GM23338 (cell line): ENCODE data around the gene ETV6. TPM values are rescaled to one million over a fixed set of nuclear protein-coding genes. Genes with fewer than 3 reads are reported as not detected.

ENCODE experiments used
- ATAC-seq: fragments of 200-7000 bp; cut with Tn5 transposase; 3 replicates; pipeline ENCODE4 v1.9.1; 2020
- DNase-seq: peaks from one replicate; pipeline ENCODE4 v3.0.0-alpha.2; 2015; ENCODE audit warnings: low spot score
- H2AFZ ChIP-seq: fragments of 200-600 bp; sonication (generic); 2 replicates; pipeline ENCODE4 v1.8.0; 2016; ENCODE audit warnings: antibody characterized with exemption, mild to moderate bottlenecking, moderate library complexity
- H3F3A ChIP-seq: fragments of 200-600 bp; sonication (generic); replicated peaks from 2 replicates; pipeline ENCODE4 v1.8.0; 2017; ENCODE audit warnings: antibody characterized with exemption, mixed run types, low read depth
- H3K27ac ChIP-seq: fragments of 200-600 bp; sonication (generic); 2 replicates; pipeline ENCODE4 v1.6.1; 2016; ENCODE audit warnings: low read depth
- H3K27me3 ChIP-seq: fragments of 200-600 bp; sonication (generic); 2 replicates; pipeline ENCODE4 v1.8.0; 2016; ENCODE audit warnings: mild to moderate bottlenecking, mixed run types, moderate library complexity; ENCODE audit not compliant: insufficient read depth
- H3K36me3 ChIP-seq: fragments of 200-600 bp; sonication (generic); 2 replicates; pipeline ENCODE4 v1.8.0; 2016; ENCODE audit warnings: mild to moderate bottlenecking; ENCODE audit not compliant: insufficient read depth
- H3K4me1 ChIP-seq: fragments of 200-600 bp; sonication (generic); 2 replicates; pipeline ENCODE4 v1.8.0; 2016; ENCODE audit warnings: mild to moderate bottlenecking, moderate library complexity; ENCODE audit not compliant: insufficient read depth
- H3K4me2 ChIP-seq: fragments of 200-600 bp; sonication (generic); 2 replicates; pipeline ENCODE4 v1.7.1; 2017; ENCODE audit warnings: mixed run types
- H3K4me3 ChIP-seq: fragments of 200-600 bp; sonication (generic); 2 replicates; pipeline ENCODE4 v1.6.1; 2016; ENCODE audit warnings: mixed run types
- H3K79me2 ChIP-seq: fragments of 200-600 bp; sonication (generic); replicated peaks from 2 replicates; pipeline ENCODE4 v1.8.0; 2017; ENCODE audit warnings: mild to moderate bottlenecking; ENCODE audit not compliant: insufficient read depth
- H3K9me2 ChIP-seq: fragments of 200-600 bp; sonication (generic); 2 replicates; pipeline ENCODE4 v1.8.0; 2017; ENCODE audit not compliant: insufficient read depth
- H4K20me1 ChIP-seq: fragments of 200-600 bp; sonication (generic); replicated peaks from 2 replicates; pipeline ENCODE4 v1.8.0; 2017; ENCODE audit warnings: mild to moderate bottlenecking; ENCODE audit not compliant: insufficient read depth
- H3K27ac Mint-ChIP-seq: 2 replicates; pipeline ENCODE4 v1.8.0; 2020; ENCODE audit warnings: inconsistent platforms, mild to moderate bottlenecking, moderate library complexity, mixed read lengths
- H3K27me3 Mint-ChIP-seq: 3 replicates; pipeline ENCODE4 v1.8.0; 2022; ENCODE audit warnings: low read depth, mild to moderate bottlenecking, moderate library complexity, mixed read lengths, inconsistent platforms; ENCODE audit not compliant: insufficient read depth, poor library complexity
- H3K36me3 Mint-ChIP-seq: 3 replicates; pipeline ENCODE4 v1.8.0; 2021; ENCODE audit warnings: low read depth, mild to moderate bottlenecking, inconsistent platforms, moderate library complexity, mixed read lengths
- H3K4me1 Mint-ChIP-seq: 3 replicates; pipeline ENCODE4 v1.8.0; 2020; ENCODE audit warnings: mild to moderate bottlenecking, inconsistent platforms, mixed read lengths
- H3K4me3 Mint-ChIP-seq: 3 replicates; pipeline ENCODE4 v1.8.0; 2021; ENCODE audit warnings: moderate library complexity, mild to moderate bottlenecking, inconsistent platforms, mixed read lengths
- H3K9me3 Mint-ChIP-seq: 3 replicates; pipeline ENCODE4 v1.8.0; 2020; ENCODE audit warnings: moderate library complexity, mild to moderate bottlenecking, inconsistent platforms, mixed read lengths
- CREB1 ChIP-seq: fragments of 250-450 bp; sonication (Bioruptor Pico); IDR thresholded peaks from 2 replicates; pipeline ENCODE4 v1.5.0; 2020; ENCODE audit warnings: low read depth, mild to moderate bottlenecking, moderate library complexity
- CTCF ChIP-seq, 2 experiments: fragments of 200-600 bp in 1 of 2; sonication (generic) in 1 of 2; conservative IDR thresholded peaks; 2 replicates each; pipeline versions ENCODE4 v1.5.1 to v1.6.1; 2016 to 2017; ENCODE audit warnings: antibody characterized with exemption in 2 of 2, low read depth in 2 of 2, mild to moderate bottlenecking in 2 of 2, moderate library complexity in 1 of 2
- ETS1 ChIP-seq: IDR thresholded peaks from 2 replicates; pipeline ENCODE4 v1.6.1; 2016; ENCODE audit warnings: antibody characterized with exemption
- EZH2 ChIP-seq: fragments of 200-600 bp; sonication (generic); IDR thresholded peaks from one replicate; pipeline ENCODE4 v1.8.0; 2017; ENCODE audit warnings: antibody characterized with exemption, mild to moderate bottlenecking, low read depth; ENCODE audit not compliant: unreplicated experiment
- EZH2phosphoT487 ChIP-seq: fragments of 200-600 bp; sonication (generic); IDR thresholded peaks from one replicate; pipeline ENCODE4 v1.8.1; 2018; ENCODE audit warnings: antibody characterized with exemption; ENCODE audit not compliant: unreplicated experiment
- JUNB ChIP-seq: IDR thresholded peaks from one replicate; pipeline ENCODE4 v1.6.1; 2016; ENCODE audit warnings: antibody characterized with exemption; ENCODE audit not compliant: unreplicated experiment
- NANOG ChIP-seq: IDR thresholded peaks from 2 replicates; pipeline ENCODE4 v1.6.1; 2016; ENCODE audit warnings: antibody characterized with exemption, borderline replicate concordance
- REST ChIP-seq: IDR thresholded peaks from one replicate; pipeline ENCODE4 v1.6.1; 2018; ENCODE audit warnings: antibody characterized with exemption; ENCODE audit not compliant: unreplicated experiment
- ZNF114 ChIP-seq: fragments of 250-450 bp; sonication (Bioruptor Pico); IDR thresholded peaks from 2 replicates; pipeline ENCODE4 v1.5.0; 2020; ENCODE audit warnings: mild to moderate bottlenecking, moderate library complexity
- ZNF462 ChIP-seq: fragments of 250-450 bp; sonication (Bioruptor Pico); IDR thresholded peaks from 2 replicates; pipeline ENCODE4 v1.5.0; 2020; ENCODE audit warnings: mild to moderate bottlenecking, moderate library complexity
- polyA plus RNA-seq: library from polyadenylated mRNA; unstranded; fragments of >200 nt; fragmentation: Nextera tagmentation; extraction: Ambion mirVana; gene quantifications from 2 replicates; pipeline ENCODE4 v1.2.1, GENCODE V29; 2016
- total RNA-seq: library from RNA; depleted of rRNA; stranded (reverse); fragments of >200 nt; shearing (Covaris generic); gene quantifications from 2 replicates; pipeline ENCODE4 v1.2.3, GENCODE V29; 2014

Gene ETV6
- total and polyA plus RNA-seq, 2 experiments from 2014 or later = 7.5 to 15.1 TPM

- TF ChIP-seq ZNF462 (CRISPR knock-in tag) = no peak
- no peak for TF ChIP-seq CTCF (conservative IDR thresholded peaks at IDR 0.05; ENCODE audit: low read depth in 2 of 2)
Observed at GRCh38 chr12:11724888-11725311, 75.4 kb downstream of the ETV6 start (continued).

GRCh38 chr12:11725686-11726085 is 76.2 kb downstream of the ETV6 start:
- H3K27me3 ChIP-seq = no peaks in the 10 kb centered on the region
- H3K4me2 ChIP-seq = no peak overlapping the region
- no peak overlapping the region for H3K27ac ChIP-seq
- no peak overlapping the region for H3K4me3 ChIP-seq
- H3K4me1 Mint-ChIP-seq = peaks cover 55% of the 10 kb centered on the region
- H3K79me2 ChIP-seq = 0 out of 2 replicates have a peak, but pooled peaks cover 9% of the 10 kb centered on the region
- no peak overlapping the region for H3K4me3 Mint-ChIP-seq
- H3K4me1 ChIP-seq = peaks cover 16% of the 10 kb centered on the region
- H4K20me1 ChIP-seq = no peaks in the 10 kb centered on the region
- no peak overlapping the region; the same call in 1 of the 2 replicates for H3K27ac Mint-ChIP-seq
- ATAC-seq (no peak), DNase-seq (no peak)
- no peaks in the 10 kb centered on the region for H3K36me3 ChIP-seq
- H3K36me3 Mint-ChIP-seq = no peaks in the 10 kb centered on the region
- H2AFZ ChIP-seq = no peak overlapping the region
- peaks cover 2% of the 10 kb centered on the region for H3K27me3 Mint-ChIP-seq
- no peaks in the 10 kb centered on the region for H3K9me2 ChIP-seq
- no peaks in the 10 kb centered on the region for H3K9me3 Mint-ChIP-seq
- no peaks in the 10 kb centered on the region for H3F3A ChIP-seq
- no peak for TF ChIP-seq REST
- no peak for TF ChIP-seq NANOG
- TF ChIP-seq JUNB = no peak
- no peak for TF ChIP-seq EZH2phosphoT487
- no peak for TF ChIP-seq CREB1 (CRISPR knock-in tag)
- no peak for TF ChIP-seq EZH2
- no peak for TF ChIP-seq ETS1
- TF ChIP-seq ZNF114 (CRISPR knock-in tag) = no peak
- no peak for TF ChIP-seq CTCF (conservative IDR thresholded peaks at IDR 0.05; ENCODE audit: low read depth in 2 of 2)
